ENCODE measurements around the gene ITGAE.

- no peak for TF ChIP-seq PAX5 (IDR thresholded peaks at IDR 0.05; ENCODE audit: insufficient read depth, low read length, severe bottlenecking)
- TF ChIP-seq POLR2AphosphoS5 (IDR thresholded peaks at IDR 0.05; ENCODE audit: low read depth, low read length): no peak
Observed at GRCh38 chr17:3678095-3678820, 122.7 kb downstream of the ITGAE start.
